GM19397 (cell line): ENCODE measurements around the gene PSPN.
"Not testable (repeated sequence)": the region's sequence is repeated elsewhere in the genome, so short reads cannot be mapped to it uniquely, and the experiment has no call there.

Experiments
- ATAC-seq: cut with Tn5 transposase; IDR thresholded peaks from one replicate; pipeline ENCODE4 v1.9.1; 2021; ENCODE audit warnings: mild to moderate bottlenecking, moderate library complexity; ENCODE audit not compliant: unreplicated experiment

The PSPN gene

DNA sequence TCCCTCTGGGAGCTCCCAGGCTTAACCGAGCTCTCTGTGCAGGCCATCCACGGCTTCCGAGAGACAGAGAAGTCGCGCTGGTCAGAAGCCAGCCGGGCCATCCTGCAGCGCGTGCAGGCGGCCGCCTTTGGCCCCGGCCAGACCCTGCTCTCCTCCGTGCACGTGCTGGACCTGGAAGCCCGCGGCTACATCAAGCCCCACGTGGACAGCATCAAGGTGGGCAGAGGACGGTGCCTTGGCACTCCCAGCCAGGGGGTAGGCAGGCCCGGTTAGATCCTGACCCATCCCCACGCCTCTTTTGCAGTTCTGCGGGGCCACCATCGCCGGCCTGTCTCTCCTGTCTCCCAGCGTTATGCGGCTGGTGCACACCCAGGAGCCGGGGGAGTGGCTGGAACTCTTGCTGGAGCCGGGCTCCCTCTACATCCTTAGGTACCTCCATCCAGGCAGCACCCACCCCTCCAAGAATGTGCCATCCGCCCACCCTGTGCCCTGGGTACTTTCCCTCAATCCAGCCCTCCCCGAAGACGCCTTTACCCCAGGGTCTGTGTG, 1.5 kb downstream of the PSPN start:
- no peak for ATAC-seq

GRCh38 chr19:6373813-6374108, 2.0 kb downstream of the PSPN start:
- ATAC-seq: no peak

- peak; percentile 47 for ATAC-seq
Observed at GRCh38 chr19:6373096-6373812, 2.5 kb downstream of the PSPN start.

- peak; percentile 69 for ATAC-seq
Observed at GRCh38 chr19:6372594-6373095, 3.1 kb downstream of the PSPN start, which contains the start of gene ALKBH7. ALKBH7 (plus strand) TSS chr19:6372794; CDS start chr19:6372821, 27 bp downstream.

DNA sequence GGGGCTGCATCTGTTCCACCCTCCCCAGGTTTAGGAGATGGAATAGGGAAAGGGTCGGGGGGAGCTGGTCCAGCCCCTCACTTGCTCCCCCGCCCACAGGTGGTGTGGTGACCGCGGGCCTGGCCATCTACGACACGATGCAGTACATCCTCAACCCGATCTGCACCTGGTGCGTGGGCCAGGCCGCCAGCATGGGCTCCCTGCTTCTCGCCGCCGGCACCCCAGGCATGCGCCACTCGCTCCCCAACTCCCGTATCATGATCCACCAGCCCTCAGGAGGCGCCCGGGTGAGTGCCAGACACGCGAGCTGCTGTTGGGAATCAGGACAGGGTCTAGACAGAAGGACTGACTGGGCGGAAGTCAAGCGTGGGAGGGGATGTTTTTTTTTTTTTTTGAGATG, 11.4 kb downstream of the PSPN start:
- no peak for ATAC-seq

- no peak for ATAC-seq
Observed at GRCh38 chr19:6362351-6362801, 13.4 kb downstream of the PSPN start.

DNA sequence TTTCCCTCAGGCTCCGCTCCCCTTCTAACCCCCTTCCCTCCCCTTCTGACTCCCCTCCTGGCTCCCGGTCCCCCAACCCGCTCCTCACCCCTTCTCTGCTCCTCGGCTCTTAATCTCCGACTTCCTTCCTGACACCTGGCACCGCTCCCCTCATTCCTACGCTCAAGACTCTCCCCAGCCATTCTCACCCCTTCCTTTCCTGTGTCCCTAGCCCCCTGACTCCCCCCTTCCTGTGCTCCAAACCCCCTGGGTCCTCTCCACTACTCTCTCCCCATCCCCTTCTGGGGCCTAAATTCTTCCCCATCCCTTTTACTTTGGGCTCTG, 13.7 kb downstream of the PSPN start:
- ATAC-seq: no peak

DNA sequence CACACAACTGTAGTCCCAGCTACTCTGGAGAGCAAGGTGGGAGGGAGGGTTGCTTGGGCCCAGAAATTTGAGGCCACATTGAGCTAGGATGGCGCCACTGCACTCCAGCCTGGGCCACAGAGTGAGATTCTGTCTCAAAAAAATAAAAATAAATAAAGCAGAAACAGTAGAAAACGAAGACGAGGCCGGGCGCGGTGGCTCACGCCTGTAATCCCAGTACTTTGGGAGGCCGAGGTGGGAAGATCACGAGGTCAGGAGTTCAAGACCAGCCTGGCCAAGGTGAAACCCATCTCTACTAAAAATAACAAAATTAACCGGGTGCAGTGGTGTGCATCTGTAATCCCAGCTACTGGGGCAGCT, 14.9 kb downstream of the PSPN start:
- ATAC-seq: not testable (repeated sequence)

- ATAC-seq: not testable (repeated sequence)
Observed at GRCh38 chr19:6360445-6360844, 15.3 kb downstream of the PSPN start.

DNA sequence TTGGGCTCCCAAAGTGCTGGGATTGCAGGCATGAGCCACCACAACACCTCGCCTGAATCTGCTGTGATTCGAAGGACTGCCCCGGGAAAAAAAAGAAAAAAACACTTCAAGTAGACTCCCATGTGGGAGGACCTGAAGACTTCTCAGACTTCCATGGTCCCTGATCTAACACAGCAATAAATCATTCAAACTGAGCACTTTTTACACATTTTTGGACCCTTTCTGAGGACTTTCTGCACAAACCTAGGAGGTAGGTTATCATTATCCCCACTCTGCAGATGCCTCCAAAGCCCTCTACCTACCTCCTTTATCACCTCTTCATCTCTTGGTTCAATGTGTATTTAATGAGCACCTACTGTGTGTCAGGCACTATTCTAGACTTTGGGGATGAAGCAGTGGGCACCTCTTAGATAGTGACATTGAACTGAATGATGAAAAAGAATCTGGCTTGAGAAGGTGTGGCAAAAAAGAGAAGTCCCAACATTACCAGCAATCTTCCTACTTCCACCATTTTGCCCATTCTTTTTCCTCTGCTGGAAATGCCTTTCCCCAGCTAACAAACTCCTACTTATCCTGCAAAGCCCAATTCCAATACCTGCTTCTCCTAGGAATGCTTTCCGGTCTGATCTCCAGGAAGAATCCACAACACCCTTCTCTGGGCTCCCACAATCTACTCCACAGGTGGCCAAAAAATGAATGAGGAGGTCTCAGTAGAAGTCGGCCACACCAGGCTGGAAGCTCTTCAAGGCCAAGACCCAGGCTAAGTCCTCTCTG, 16.0 kb downstream of the PSPN start:
- no peak for ATAC-seq

DNA sequence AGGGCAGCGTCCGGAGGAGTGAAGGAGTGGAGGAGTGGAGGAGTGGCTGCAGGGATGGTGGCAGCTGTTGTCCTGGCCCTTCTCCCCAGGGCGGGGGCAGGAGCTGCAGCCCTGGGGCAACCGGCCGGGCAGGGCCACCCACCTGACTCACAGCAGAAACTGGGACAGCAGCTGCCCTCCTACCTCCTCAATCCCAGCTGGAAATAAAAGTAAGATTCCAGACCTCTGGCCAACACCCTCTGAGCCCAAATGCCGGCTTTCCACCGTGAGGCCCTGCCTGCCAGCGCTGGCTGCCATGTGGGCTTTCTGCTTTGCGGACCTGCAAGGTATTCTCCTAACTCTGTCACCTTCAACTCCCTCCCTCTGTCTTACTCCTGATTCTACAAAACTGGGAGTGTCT, 17.7 kb downstream of the PSPN start:
- no peak for ATAC-seq

DNA sequence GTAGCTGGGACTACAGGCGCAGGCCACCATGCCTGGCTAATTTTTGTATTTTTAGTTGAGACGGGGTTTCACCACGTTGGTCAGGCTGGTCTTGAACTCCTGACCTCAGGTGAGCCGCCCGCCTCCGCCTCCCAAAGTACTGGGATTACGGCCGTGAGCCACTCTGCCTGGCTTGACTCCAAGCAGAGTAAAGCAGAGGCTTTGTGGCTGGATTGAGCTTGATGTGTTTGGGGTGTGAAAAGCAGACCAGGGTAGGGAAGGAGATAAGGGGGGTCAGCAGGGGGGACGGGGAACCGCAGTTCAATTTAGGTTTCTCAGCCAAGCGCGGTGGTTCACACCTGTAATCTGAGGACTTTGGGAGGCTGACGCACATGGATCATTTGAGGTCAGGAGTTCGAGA, 18.6 kb downstream of the PSPN start:
- no peak for ATAC-seq

DNA sequence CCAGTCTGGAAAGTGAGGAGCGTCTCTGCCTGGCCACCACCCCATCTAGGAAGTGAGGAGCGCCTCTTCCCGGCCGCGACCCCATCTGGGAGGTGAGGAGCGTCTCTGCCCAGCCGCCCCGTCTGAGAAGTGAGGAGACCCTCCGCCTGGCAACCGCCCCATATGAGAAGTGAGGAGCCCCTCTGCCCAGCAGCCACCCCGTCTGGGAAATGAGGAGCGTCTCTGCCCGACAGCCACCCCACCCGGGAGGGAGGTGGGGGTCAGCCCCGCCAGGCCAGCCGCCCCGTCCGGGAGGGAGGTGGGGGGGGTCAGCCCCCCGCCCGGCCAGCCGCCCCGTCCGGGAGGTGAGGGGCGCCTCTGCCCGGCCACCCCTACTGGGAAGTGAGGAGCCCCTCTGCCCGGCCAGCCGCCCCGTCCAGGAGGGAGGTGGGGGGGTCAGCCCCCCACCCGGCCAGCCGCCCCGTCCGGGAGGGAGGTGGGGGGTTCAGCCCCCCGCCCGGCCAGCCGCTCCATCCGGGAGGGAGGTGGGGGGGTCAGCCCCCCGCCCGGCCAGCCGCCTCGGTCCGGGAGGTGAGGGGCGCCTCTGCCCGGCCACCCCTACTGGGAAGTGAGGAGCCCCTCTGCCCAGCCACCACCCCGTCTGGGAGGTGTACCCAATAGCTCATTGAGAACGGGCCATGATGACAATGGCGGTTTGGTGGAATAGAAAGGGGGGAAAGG, 20.3 kb downstream of the PSPN start:
- ATAC-seq: not testable (repeated sequence)

DNA sequence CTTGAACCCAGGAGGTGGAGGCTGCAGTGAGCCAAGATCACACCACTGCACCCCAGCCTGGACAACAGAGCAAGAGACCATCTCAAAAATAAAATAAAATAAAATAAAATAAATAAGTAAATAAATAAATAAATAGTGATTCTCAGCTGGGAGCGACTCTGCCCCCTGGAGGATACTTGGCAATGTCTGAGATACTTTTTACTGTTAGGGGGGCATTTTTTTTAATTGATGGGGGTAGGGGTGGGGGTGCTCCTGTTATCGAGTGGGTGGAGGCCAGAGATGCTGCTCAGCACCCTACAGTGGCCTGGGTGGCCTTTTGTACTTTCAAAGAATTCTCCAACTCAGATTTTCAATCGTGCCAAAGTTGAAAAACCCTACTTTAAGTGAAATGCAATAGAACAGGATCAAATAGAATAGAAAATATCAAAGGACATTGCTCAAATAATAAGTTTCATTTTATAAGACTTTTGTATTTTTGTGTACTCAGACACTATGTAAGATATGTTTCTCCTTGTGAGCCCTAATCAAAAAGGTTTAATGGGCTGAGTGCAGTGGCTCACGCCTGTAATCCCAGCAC, 21.5 kb downstream of the PSPN start:
- ATAC-seq: no peak

- no peak for ATAC-seq
Observed at GRCh38 chr19:6352381-6353165, 23.2 kb downstream of the PSPN start.

DNA sequence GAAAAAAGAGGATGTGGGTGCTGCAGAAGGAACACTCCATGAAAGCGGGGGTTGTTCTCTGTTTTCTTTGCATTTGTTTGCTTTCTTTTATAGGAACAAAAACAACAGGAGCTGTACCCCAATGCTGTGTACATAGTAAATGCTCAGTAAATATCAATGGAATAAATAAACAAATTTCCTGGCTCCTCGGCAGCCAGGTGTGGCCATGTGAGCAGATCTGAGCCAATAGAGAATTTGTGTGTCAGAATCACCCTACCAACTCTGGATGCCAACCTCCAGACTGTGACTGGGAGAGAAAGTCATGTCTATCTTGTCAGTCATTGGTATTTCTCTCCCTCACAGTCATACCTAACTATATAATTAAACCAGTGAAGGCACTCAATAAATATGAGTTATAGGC, 25.0 kb downstream of the PSPN start:
- ATAC-seq: no peak

DNA sequence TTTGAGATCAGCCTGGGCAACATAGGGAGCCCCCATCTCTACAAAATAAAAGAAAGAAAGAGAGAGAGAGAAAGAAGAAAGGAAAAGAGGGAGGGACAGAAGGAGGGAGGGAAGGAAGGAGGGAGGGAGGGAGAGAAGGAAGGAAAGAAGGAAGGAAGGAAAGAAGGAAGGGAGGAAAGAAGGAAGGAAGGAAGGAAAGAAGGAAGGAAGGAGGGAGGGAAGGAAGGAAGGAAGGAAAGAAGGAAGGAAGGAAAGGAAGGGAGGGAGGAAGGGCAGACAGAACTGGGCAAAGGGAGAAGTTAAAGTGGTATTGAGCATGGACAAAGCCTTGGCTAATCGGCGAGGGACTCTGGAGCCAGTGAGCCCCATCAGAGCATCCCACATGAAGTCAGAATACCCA, 26.5 kb downstream of the PSPN start:
- not testable (repeated sequence) for ATAC-seq

DNA sequence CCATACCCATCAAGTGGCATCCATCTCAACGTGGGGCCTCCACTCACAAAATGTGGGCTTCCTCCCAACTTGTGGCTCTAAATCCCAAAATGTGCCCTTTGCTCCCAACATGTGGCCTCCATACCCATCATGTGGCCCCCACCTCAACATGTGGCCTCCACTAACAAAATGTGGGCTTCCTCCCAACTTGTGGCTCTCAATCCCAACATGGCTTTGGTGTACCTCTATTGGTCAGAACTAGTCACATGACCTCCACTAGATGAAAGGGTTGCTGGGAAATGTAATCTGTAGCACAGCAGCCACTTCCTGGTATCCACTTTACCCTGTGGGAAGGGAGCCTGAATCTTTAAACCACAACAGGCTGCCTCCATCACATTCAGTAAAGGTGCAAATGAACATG, 32.3 kb downstream of the PSPN start:
- no peak for ATAC-seq

DNA sequence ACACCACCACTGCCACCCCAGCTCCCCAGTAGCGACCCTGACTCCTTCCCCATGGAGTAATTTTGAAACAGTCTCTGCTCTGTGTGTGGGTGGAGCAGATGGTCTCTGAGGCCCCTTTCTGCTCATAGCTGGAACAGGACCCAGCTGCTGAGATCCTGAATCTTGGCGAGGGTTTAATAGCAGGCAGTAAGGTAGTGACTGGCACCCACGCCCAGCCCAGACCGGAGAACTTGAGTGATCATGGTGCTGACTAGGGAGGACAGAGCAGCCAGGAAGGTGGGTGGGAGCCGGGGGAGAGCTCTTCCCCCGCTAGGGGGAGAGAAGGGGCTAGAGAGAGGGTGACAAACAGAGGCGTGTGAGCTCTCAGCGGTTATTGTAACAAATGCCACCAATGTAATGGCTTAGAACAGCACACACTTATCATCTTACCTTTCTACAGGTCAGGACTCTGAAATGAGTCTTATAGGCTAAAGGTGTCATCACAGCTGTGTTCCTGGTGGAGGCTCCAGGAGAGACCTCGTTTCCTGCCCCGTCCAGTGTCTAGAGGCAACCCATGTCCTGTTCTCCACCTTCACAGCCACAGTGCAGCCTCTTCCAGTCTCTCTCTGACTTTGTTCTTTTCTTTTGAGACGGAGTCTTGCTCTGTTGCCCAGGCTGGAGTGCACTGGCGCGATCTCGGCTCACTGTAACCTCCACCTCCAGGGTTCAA, 35.1 kb downstream of the PSPN start:
- no peak for ATAC-seq
